ENCODE data around the gene CYFIP2.
"Not testable (repeated sequence)": the region's sequence is repeated elsewhere in the genome, so short reads cannot be mapped to it uniquely, and the experiment has no call there.

CYFIP2 gene

GRCh38 chr5:157233515-157233914 lies 32.4 kb upstream of the CYFIP2 start:
- Histone ChIP-seq H3K27me3 (ENCODE audit: control insufficient read depth, insufficient read depth, low read length) (no peaks in the 10 kb centered on the region), H3K9ac (ENCODE audit: low read depth, low read length) (no peak overlapping the region), H3K36me3 (ENCODE audit: control insufficient read depth, insufficient read depth, low read length) (no peaks in the 10 kb centered on the region), H3K9me3 (ENCODE audit: control insufficient read depth, insufficient read depth, low read length) (no peaks in the 10 kb centered on the region), H3K27ac (ENCODE audit: low read depth, low read length) (no peak overlapping the region), H3K4me1 (ENCODE audit: control insufficient read depth, insufficient read depth, low read length) (no peaks in the 10 kb centered on the region), H3K4me3 (ENCODE audit: low read depth, low read length) (no peak overlapping the region)

- no peaks in the 10 kb centered on the region for H3K36me3 ChIP-seq (ENCODE audit: control insufficient read depth, insufficient read depth, low read length)
- H3K4me1 ChIP-seq (ENCODE audit: control insufficient read depth, insufficient read depth, low read length) = no peaks in the 10 kb centered on the region
- no peaks in the 10 kb centered on the region for H3K27me3 ChIP-seq (ENCODE audit: control insufficient read depth, insufficient read depth, low read length)
- H3K9me3 ChIP-seq (ENCODE audit: control insufficient read depth, insufficient read depth, low read length) = no peaks in the 10 kb centered on the region
- H3K4me3 ChIP-seq (ENCODE audit: low read depth, low read length) = no peak overlapping the region
- no peak overlapping the region for H3K9ac ChIP-seq (ENCODE audit: low read depth, low read length)
- no peak overlapping the region for H3K27ac ChIP-seq (ENCODE audit: low read depth, low read length)
Observed at GRCh38 chr5:157236423-157236822, 29.5 kb upstream of the CYFIP2 start.

- Histone ChIP-seq H3K27ac (ENCODE audit: low read depth, low read length) (no peak overlapping the region), H3K27me3 (ENCODE audit: control insufficient read depth, insufficient read depth, low read length) (no peaks in the 10 kb centered on the region), H3K4me1 (ENCODE audit: control insufficient read depth, insufficient read depth, low read length) (peaks cover 10% of the 10 kb centered on the region), H3K4me3 (ENCODE audit: low read depth, low read length) (no peak overlapping the region), H3K36me3 (ENCODE audit: control insufficient read depth, insufficient read depth, low read length) (no peaks in the 10 kb centered on the region), H3K9ac (ENCODE audit: low read depth, low read length) (no peak overlapping the region), H3K9me3 (ENCODE audit: control insufficient read depth, insufficient read depth, low read length) (no peaks in the 10 kb centered on the region)
Observed at GRCh38 chr5:157241483-157241882, 24.4 kb upstream of the CYFIP2 start.

GRCh38 chr5:157244704-157245103 lies 21.2 kb upstream of the CYFIP2 start:
- H3K36me3 ChIP-seq (ENCODE audit: control insufficient read depth, insufficient read depth, low read length); H3K4me3 ChIP-seq (ENCODE audit: low read depth, low read length); H3K27me3 ChIP-seq (ENCODE audit: control insufficient read depth, insufficient read depth, low read length); H3K9ac ChIP-seq (ENCODE audit: low read depth, low read length); H3K27ac ChIP-seq (ENCODE audit: low read depth, low read length); H3K9me3 ChIP-seq (ENCODE audit: control insufficient read depth, insufficient read depth, low read length): not testable (repeated sequence)
- H3K4me1 ChIP-seq (ENCODE audit: control insufficient read depth, insufficient read depth, low read length) = peaks cover 10% of the 10 kb centered on the region

GRCh38 chr5:157245476-157245875 lies 20.4 kb upstream of the CYFIP2 start:
- H3K4me3 ChIP-seq (ENCODE audit: low read depth, low read length) = no peak overlapping the region

GRCh38 chr5:157245886-157246285 lies 20.0 kb upstream of the CYFIP2 start:
- Histone ChIP-seq H3K4me1 (ENCODE audit: control insufficient read depth, insufficient read depth, low read length) (peaks cover 10% of the 10 kb centered on the region), H3K4me3 (ENCODE audit: low read depth, low read length) (no peak overlapping the region), H3K27me3 (ENCODE audit: control insufficient read depth, insufficient read depth, low read length) (no peaks in the 10 kb centered on the region), H3K9me3 (ENCODE audit: control insufficient read depth, insufficient read depth, low read length) (no peaks in the 10 kb centered on the region), H3K36me3 (ENCODE audit: control insufficient read depth, insufficient read depth, low read length) (no peaks in the 10 kb centered on the region), H3K27ac (ENCODE audit: low read depth, low read length) (peak overlapping the region; percentile 85), H3K9ac (ENCODE audit: low read depth, low read length) (peak overlapping the region; percentile 13; the same call in 1 of the 2 replicates)

More at GRCh38 chr5:157245476-157245875, 20.4 kb upstream of the CYFIP2 start:
- Histone ChIP-seq H3K36me3 (ENCODE audit: control insufficient read depth, insufficient read depth, low read length) (no peaks in the 10 kb centered on the region), H3K9ac (ENCODE audit: low read depth, low read length) (peak overlapping the region; percentile 13; the same call in 1 of the 2 replicates), H3K9me3 (ENCODE audit: control insufficient read depth, insufficient read depth, low read length) (no peaks in the 10 kb centered on the region), H3K27ac (ENCODE audit: low read depth, low read length) (peak overlapping the region; percentile 85), H3K27me3 (ENCODE audit: control insufficient read depth, insufficient read depth, low read length) (no peaks in the 10 kb centered on the region), H3K4me1 (ENCODE audit: control insufficient read depth, insufficient read depth, low read length) (peaks cover 10% of the 10 kb centered on the region)

GRCh38 chr5:157247267-157247666 lies 18.7 kb upstream of the CYFIP2 start:
- no peak overlapping the region for H3K27ac ChIP-seq (ENCODE audit: low read depth, low read length)
- peaks cover 10% of the 10 kb centered on the region for H3K4me1 ChIP-seq (ENCODE audit: control insufficient read depth, insufficient read depth, low read length)
- no peak overlapping the region for H3K9ac ChIP-seq (ENCODE audit: low read depth, low read length)
- no peaks in the 10 kb centered on the region for H3K36me3 ChIP-seq (ENCODE audit: control insufficient read depth, insufficient read depth, low read length)
- H3K4me3 ChIP-seq (ENCODE audit: low read depth, low read length) = no peak overlapping the region
- H3K27me3 ChIP-seq (ENCODE audit: control insufficient read depth, insufficient read depth, low read length) = no peaks in the 10 kb centered on the region
- no peaks in the 10 kb centered on the region for H3K9me3 ChIP-seq (ENCODE audit: control insufficient read depth, insufficient read depth, low read length)

- no peak overlapping the region for H3K4me3 ChIP-seq (ENCODE audit: low read depth, low read length)
Observed at GRCh38 chr5:157248821-157249470, 17.0 kb upstream of the CYFIP2 start.

GRCh38 chr5:157252711-157253465 lies 13.0 kb upstream of the CYFIP2 start:
- Histone ChIP-seq H3K9me3 (ENCODE audit: control insufficient read depth, insufficient read depth, low read length) (no peaks in the 10 kb centered on the region), H3K27ac (ENCODE audit: low read depth, low read length) (no peak overlapping the region), H3K27me3 (ENCODE audit: control insufficient read depth, insufficient read depth, low read length) (no peaks in the 10 kb centered on the region), H3K4me3 (ENCODE audit: low read depth, low read length) (no peak overlapping the region), H3K4me1 (ENCODE audit: control insufficient read depth, insufficient read depth, low read length) (no peaks in the 10 kb centered on the region), H3K9ac (ENCODE audit: low read depth, low read length) (no peak overlapping the region), H3K36me3 (ENCODE audit: control insufficient read depth, insufficient read depth, low read length) (no peaks in the 10 kb centered on the region)

More at GRCh38 chr5:157248821-157249470, 17.0 kb upstream of the CYFIP2 start:
- H3K36me3 ChIP-seq (ENCODE audit: control insufficient read depth, insufficient read depth, low read length) = no peaks in the 10 kb centered on the region
- H3K27ac ChIP-seq (ENCODE audit: low read depth, low read length) = no peak overlapping the region
- H3K4me1 ChIP-seq (ENCODE audit: control insufficient read depth, insufficient read depth, low read length) = peaks cover 10% of the 10 kb centered on the region
- H3K27me3 ChIP-seq (ENCODE audit: control insufficient read depth, insufficient read depth, low read length) = no peaks in the 10 kb centered on the region
- H3K9me3 ChIP-seq (ENCODE audit: control insufficient read depth, insufficient read depth, low read length) = no peaks in the 10 kb centered on the region
- H3K9ac ChIP-seq (ENCODE audit: low read depth, low read length) = no peak overlapping the region

- Histone ChIP-seq H3K27ac (ENCODE audit: low read depth, low read length) (no peak overlapping the region), H3K36me3 (ENCODE audit: control insufficient read depth, insufficient read depth, low read length) (no peaks in the 10 kb centered on the region), H3K4me3 (ENCODE audit: low read depth, low read length) (no peak overlapping the region), H3K9me3 (ENCODE audit: control insufficient read depth, insufficient read depth, low read length) (no peaks in the 10 kb centered on the region), H3K4me1 (ENCODE audit: control insufficient read depth, insufficient read depth, low read length) (no peaks in the 10 kb centered on the region), H3K9ac (ENCODE audit: low read depth, low read length) (no peak overlapping the region), H3K27me3 (ENCODE audit: control insufficient read depth, insufficient read depth, low read length) (no peaks in the 10 kb centered on the region)
Observed at GRCh38 chr5:157253547-157253946, 12.4 kb upstream of the CYFIP2 start.

- H3K27ac ChIP-seq (ENCODE audit: low read depth, low read length) = no peak overlapping the region
- no peak overlapping the region for H3K4me3 ChIP-seq (ENCODE audit: low read depth, low read length)
- H3K27me3 ChIP-seq (ENCODE audit: control insufficient read depth, insufficient read depth, low read length) = no peaks in the 10 kb centered on the region
- no peaks in the 10 kb centered on the region for H3K36me3 ChIP-seq (ENCODE audit: control insufficient read depth, insufficient read depth, low read length)
- H3K4me1 ChIP-seq (ENCODE audit: control insufficient read depth, insufficient read depth, low read length) = no peaks in the 10 kb centered on the region
- no peak overlapping the region for H3K9ac ChIP-seq (ENCODE audit: low read depth, low read length)
- no peaks in the 10 kb centered on the region for H3K9me3 ChIP-seq (ENCODE audit: control insufficient read depth, insufficient read depth, low read length)
Observed at GRCh38 chr5:157258450-157258849, 7.5 kb upstream of the CYFIP2 start.
